Duodenal mucosa (tissue), 2 donors: ENCODE results near the gene LPCAT3.
A peak's percentile ranks its signal among the peaks of the same experiment; 100 is the strongest.

Experiments
- H3K27ac ChIP-seq: one replicate; pipeline ENCODE4 v1.7.0; 2013; ENCODE audit warnings: low read depth, low read length
- H3K27me3 ChIP-seq, 2 donors: one replicate each; pipeline ENCODE4 v1.7.0; 2013; ENCODE audit warnings: low read length in 2 of 2, control low read depth in 1 of 2; ENCODE audit not compliant: insufficient read depth in 2 of 2, control insufficient read depth in 1 of 2
- H3K36me3 ChIP-seq, 2 donors: one replicate each; pipeline ENCODE4 v1.7.0; 2013; ENCODE audit warnings: low read length in 2 of 2, control low read depth in 1 of 2; ENCODE audit not compliant: insufficient read depth in 2 of 2, control insufficient read depth in 1 of 2
- H3K4me1 ChIP-seq, 2 donors: one replicate each; pipeline ENCODE4 v1.7.0; 2013; ENCODE audit warnings: low read length in 2 of 2, control low read depth in 1 of 2; ENCODE audit not compliant: insufficient read depth in 2 of 2, control insufficient read depth in 1 of 2
- H3K4me3 ChIP-seq, 2 donors: one replicate each; pipeline ENCODE4 v1.7.0; 2013; ENCODE audit warnings: low read length in 2 of 2, low read depth in 1 of 2
- H3K9ac ChIP-seq, 2 donors: one replicate each; pipeline ENCODE4 v1.7.0; 2013; ENCODE audit warnings: low read length in 2 of 2, low read depth in 1 of 2
- H3K9me3 ChIP-seq, 2 donors: one replicate each; pipeline ENCODE4 v1.7.0; 2013; ENCODE audit warnings: low read length in 2 of 2, control low read depth in 1 of 2; ENCODE audit not compliant: control insufficient read depth in 1 of 2

Gene LPCAT3

GRCh38 chr12:6948873-6949594 lies 69.2 kb downstream of the LPCAT3 start:
- Histone ChIP-seq H3K36me3 (peaks cover 0 to 4% of the 10 kb centered on the region in 2 donors), H3K27me3 (no peaks in the 10 kb centered on the region), H3K27ac (peak overlapping the region; percentile 11), H3K4me3 (peak overlapping the region in 1 of 2 donors; percentile 30), H3K4me1 (peaks cover 39 to 63% of the 10 kb centered on the region in 2 donors), H3K9me3 (no peaks in the 10 kb centered on the region), H3K9ac (peak overlapping the region; percentile 39 to 63)

- Histone ChIP-seq H3K9me3 (no peaks in the 10 kb centered on the region), H3K9ac (peak overlapping the region in 1 of 2 donors; percentile 65), H3K27ac (no peak overlapping the region)
These were observed 70.7 kb downstream of the LPCAT3 start for GRCh38 chr12:6947615-6948014.

DNA sequence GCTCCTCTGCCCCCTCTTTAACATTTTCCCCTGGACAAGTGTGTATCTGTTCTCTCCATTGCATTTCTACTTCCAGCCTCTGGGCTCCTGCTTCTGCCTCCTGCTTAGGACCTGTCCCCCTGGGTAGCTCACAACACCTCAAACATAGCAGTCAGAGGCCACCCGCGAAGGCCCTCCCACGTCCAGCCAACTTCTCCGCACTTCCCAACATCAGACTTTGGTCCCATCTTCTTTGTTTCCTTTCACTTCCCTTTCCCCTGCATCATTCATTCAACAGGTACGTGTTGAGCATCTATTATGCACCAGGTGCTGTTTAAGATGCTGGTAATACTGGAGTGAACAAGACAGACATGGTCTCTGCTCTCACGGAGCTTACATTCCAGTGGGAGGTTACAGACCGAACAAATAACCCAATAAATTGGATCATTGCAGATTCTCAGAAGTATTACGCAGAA lies 71.3 kb downstream of the LPCAT3 start:
- Histone ChIP-seq H3K4me3 (peak overlapping the region; percentile 81 to 82), H3K9me3 (no peaks in the 10 kb centered on the region), H3K36me3 (no peaks in the 10 kb centered on the region), H3K27me3 (no peaks in the 10 kb centered on the region), H3K27ac (peak overlapping the region; percentile 91), H3K9ac (peak overlapping the region; percentile 65 to 67), H3K4me1 (peaks cover 39 to 61% of the 10 kb centered on the region in 2 donors)

More at GRCh38 chr12:6947615-6948014, 70.7 kb downstream of the LPCAT3 start:
- Histone ChIP-seq H3K36me3 (peaks cover 0 to 4% of the 10 kb centered on the region in 2 donors), H3K4me3 (no peak overlapping the region), H3K4me1 (peaks cover 39 to 60% of the 10 kb centered on the region in 2 donors), H3K27me3 (no peaks in the 10 kb centered on the region)

DNA sequence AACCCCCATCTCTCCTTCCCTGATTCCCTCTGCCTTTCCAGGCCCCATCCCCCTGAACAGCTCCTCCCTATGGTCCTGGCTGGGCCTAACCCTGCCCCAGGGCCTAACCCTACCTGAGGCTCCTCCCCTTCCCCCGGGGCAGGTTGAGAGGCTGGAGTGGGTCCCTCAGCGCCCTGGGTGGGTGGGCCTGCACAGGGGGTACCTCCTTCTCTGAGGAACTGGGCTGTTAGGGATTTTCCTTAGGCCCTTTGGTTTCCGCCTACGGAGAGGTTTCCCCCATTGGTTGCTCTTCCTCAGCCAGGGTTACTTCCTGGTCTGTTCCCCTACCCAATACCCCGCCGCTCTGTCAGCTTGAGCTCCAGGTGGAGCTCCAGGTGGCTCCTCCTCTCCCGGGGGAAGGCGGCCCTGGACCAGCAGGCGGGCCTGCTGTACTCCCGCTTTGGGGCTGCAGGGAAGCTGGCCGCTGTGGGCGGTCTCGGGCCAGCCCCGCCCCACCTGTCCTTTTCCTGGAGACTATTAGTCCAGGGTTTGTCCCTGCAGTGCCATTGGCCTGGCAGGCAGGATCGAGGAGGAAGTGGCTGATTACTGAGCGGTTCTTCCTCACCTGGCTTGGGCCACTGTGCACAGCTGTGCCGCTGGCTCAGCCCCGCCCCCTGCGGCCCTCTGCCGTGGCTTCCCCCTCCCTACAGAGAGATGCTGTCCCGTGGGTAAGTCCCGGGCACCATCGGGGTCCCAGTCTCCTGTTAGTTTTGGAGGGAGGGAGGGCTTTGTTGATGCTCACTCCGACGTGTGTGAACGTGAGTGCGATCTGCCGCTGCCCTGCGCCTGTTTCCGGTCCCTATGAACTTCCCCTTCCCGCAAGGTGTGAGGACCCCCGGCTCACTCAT lies 72.0 kb downstream of the LPCAT3 start:
- peak overlapping the region; percentile 91 for H3K27ac ChIP-seq
- H3K27me3 ChIP-seq, result no peaks in the 10 kb centered on the region
- H3K9me3 ChIP-seq, result no peaks in the 10 kb centered on the region
- peak overlapping the region; percentile 81 to 82 for H3K4me3 ChIP-seq
- peaks cover 4 to 5% of the 10 kb centered on the region in 2 donors for H3K36me3 ChIP-seq
- H3K9ac ChIP-seq, result peak overlapping the region; percentile 65 to 67
- peaks cover 39 to 61% of the 10 kb centered on the region in 2 donors for H3K4me1 ChIP-seq

GRCh38 chr12:6945613-6946012 lies 72.7 kb downstream of the LPCAT3 start:
- Histone ChIP-seq H3K27me3 (no peaks in the 10 kb centered on the region), H3K27ac (peak overlapping the region; percentile 91), H3K4me3 (peak overlapping the region; percentile 81 to 82), H3K36me3 (peaks cover 9 to 11% of the 10 kb centered on the region in 2 donors), H3K4me1 (peaks cover 37 to 56% of the 10 kb centered on the region in 2 donors), H3K9me3 (no peaks in the 10 kb centered on the region), H3K9ac (peak overlapping the region; percentile 65 to 67)

DNA sequence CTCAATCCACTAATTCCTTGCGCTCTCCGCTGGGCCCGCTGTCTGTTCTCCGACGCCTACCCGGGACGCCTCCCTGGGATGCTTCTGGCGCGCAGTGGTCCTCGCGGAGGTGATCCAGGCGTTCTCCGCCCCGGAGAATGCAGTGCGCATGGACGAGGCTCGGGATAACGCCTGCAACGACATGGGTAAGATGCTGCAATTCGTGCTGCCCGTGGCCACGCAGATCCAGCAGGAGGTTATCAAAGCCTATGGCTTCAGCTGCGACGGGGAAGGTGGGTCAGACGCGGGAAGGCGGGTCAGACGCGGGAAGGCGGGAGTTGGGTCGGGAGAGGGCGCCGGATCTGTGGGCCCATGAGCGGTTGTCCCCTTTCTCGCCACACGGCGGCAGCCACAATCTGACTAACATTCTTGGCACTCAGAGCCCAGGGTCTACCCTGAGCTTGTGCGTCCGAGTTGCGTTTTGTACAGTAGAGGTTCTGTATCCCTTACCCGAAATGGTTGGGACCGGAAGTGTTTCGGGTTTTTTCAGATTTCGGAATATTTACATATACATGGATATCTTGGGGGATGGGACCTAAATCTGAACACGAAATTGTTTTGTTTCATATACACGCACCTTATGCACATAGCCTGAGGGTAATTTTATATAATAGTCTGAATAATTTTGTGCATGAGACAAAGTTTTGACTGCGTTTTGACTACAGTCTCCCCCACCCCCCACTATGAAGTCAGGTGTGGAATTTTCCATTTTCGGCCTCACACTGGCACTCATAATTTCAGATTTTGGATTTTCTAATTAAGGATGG lies 73.7 kb downstream of the LPCAT3 start:
- Histone ChIP-seq H3K4me1 (peaks cover 31 to 47% of the 10 kb centered on the region in 2 donors), H3K27ac (peak overlapping the region; percentile 95), H3K4me3 (peak overlapping the region; percentile 88 to 95), H3K9ac (peak overlapping the region; percentile 82 to 99), H3K27me3 (no peaks in the 10 kb centered on the region), H3K36me3 (peaks cover 9 to 14% of the 10 kb centered on the region in 2 donors), H3K9me3 (no peaks in the 10 kb centered on the region)

GRCh38 chr12:6943722-6944380 lies 74.4 kb downstream of the LPCAT3 start, which contains the start of the genes C12orf57 and RNU7-1:
Gene C12orf57 (plus strand): TSS chr12:6944022. CDS start chr12:6944122, 100 bp downstream.
Gene RNU7-1 (plus strand): TSS chr12:6943816.
- peaks cover 23 to 46% of the 10 kb centered on the region in 2 donors for H3K4me1 ChIP-seq
- H3K27me3 ChIP-seq, result no peaks in the 10 kb centered on the region
- no peaks in the 10 kb centered on the region for H3K9me3 ChIP-seq
- peak within 1 kb of the TSS; percentile 82 to 99 for H3K9ac ChIP-seq
- peaks cover 9 to 20% of the 10 kb centered on the region in 2 donors for H3K36me3 ChIP-seq
- peak within 1 kb of the TSS; percentile 95 for H3K27ac ChIP-seq
- peak within 1 kb of the TSS; percentile 88 to 95 for H3K4me3 ChIP-seq

DNA sequence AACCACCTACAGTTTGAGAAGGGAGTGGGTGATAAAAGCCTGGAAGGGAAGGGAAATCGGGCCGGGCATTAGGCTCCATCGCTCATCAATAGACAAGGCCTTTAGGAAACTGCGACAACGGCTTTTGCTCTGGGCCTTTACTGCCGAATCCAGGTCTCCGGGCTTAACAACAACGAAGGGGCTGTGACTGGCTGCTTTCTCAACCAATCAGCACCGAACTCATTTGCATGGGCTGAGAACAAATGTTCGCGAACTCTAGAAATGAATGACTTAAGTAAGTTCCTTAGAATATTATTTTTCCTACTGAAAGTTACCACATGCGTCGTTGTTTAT lies 74.9 kb downstream of the LPCAT3 start:
- Histone ChIP-seq H3K9me3 (no peaks in the 10 kb centered on the region), H3K4me3 (peak overlapping the region in 1 of 2 donors; percentile 95), H3K4me1 (peaks cover 26 to 49% of the 10 kb centered on the region in 2 donors), H3K27ac (peak overlapping the region; percentile 95), H3K27me3 (no peaks in the 10 kb centered on the region), H3K36me3 (peaks cover 9 to 20% of the 10 kb centered on the region in 2 donors), H3K9ac (peak overlapping the region; percentile 82 to 99)

GRCh38 chr12:6942331-6942665 lies 76.0 kb downstream of the LPCAT3 start:
- no peaks in the 10 kb centered on the region for H3K9me3 ChIP-seq
- peaks cover 9 to 20% of the 10 kb centered on the region in 2 donors for H3K36me3 ChIP-seq
- no peak overlapping the region for H3K9ac ChIP-seq
- no peak overlapping the region for H3K4me3 ChIP-seq
- H3K4me1 ChIP-seq, result peaks cover 28 to 55% of the 10 kb centered on the region in 2 donors
- H3K27me3 ChIP-seq, result no peaks in the 10 kb centered on the region
- peak overlapping the region; percentile 95 for H3K27ac ChIP-seq
